ENCODE data around the gene BMP6. TPM values are rescaled to one million over a fixed set of nuclear protein-coding genes. Genes with fewer than 3 reads are reported as not detected.

The BMP6 gene
- total and polyA plus RNA-seq, 2 donors from 2014 or later, result 5.0 to 10.0 TPM

- no peaks in the 10 kb centered on the region for H3K27me3 ChIP-seq (ENCODE audit: control insufficient read depth, insufficient read depth, low read length)
- intact Hi-C loops (cut with DNase I), result no loop called here
- no peak for TF ChIP-seq CTCF (IDR thresholded peaks at IDR 0.05; ENCODE audit: borderline replicate concordance, extremely low read depth, insufficient read depth)
- FAIRE-seq (no peak), DNase-seq (no peak)
- no peak overlapping the region for H3K9ac ChIP-seq (ENCODE audit: low read length in 3 of 3)
- H3K27ac ChIP-seq (ENCODE audit: low read depth in 2 of 2, low read length in 2 of 2), result no peak overlapping the region
- H3K9me3 ChIP-seq (ENCODE audit: control insufficient read depth in 2 of 3, insufficient read depth in 1 of 3, low read length in 3 of 3), result no peaks in the 10 kb centered on the region
- H3K36me3 ChIP-seq (ENCODE audit: control insufficient read depth in 2 of 3, insufficient read depth in 3 of 3, low read length in 3 of 3), result no peaks in the 10 kb centered on the region
- H3K4me3 ChIP-seq (ENCODE audit: low read length in 3 of 3), result no peak overlapping the region
- H3K4me1 ChIP-seq (ENCODE audit: control insufficient read depth in 2 of 3, insufficient read depth in 2 of 3, low read depth in 1 of 3, low read length in 3 of 3), result no peaks in the 10 kb centered on the region
Measured at GRCh38 chr6:7836371-7837026, 110.6 kb downstream of the BMP6 start.

- no peaks in the 10 kb centered on the region for H3K9me3 ChIP-seq (ENCODE audit: control insufficient read depth in 2 of 3, insufficient read depth in 1 of 3, low read length in 3 of 3)
- no peak overlapping the region for H3K9ac ChIP-seq (ENCODE audit: low read length in 3 of 3)
- H3K36me3 ChIP-seq (ENCODE audit: control insufficient read depth in 2 of 3, insufficient read depth in 3 of 3, low read length in 3 of 3), result no peaks in the 10 kb centered on the region
- DNase-seq, result no peak
- intact Hi-C loops (cut with DNase I), result no loop called here
- H3K27me3 ChIP-seq (ENCODE audit: control insufficient read depth, insufficient read depth, low read length), result no peaks in the 10 kb centered on the region
- H3K4me1 ChIP-seq (ENCODE audit: control insufficient read depth in 2 of 3, insufficient read depth in 2 of 3, low read depth in 1 of 3, low read length in 3 of 3), result no peaks in the 10 kb centered on the region
- H3K4me3 ChIP-seq (ENCODE audit: low read length in 3 of 3), result no peak overlapping the region
- no peak for FAIRE-seq
- no peak for TF ChIP-seq CTCF (IDR thresholded peaks at IDR 0.05; ENCODE audit: borderline replicate concordance, extremely low read depth, insufficient read depth)
- no peak overlapping the region for H3K27ac ChIP-seq (ENCODE audit: low read depth in 2 of 2, low read length in 2 of 2)
Measured at GRCh38 chr6:7841781-7842468, 116.0 kb downstream of the BMP6 start.

GRCh38 chr6:7846966-7847818 is 121.3 kb downstream of the BMP6 start:
- intact Hi-C loops (cut with DNase I), result no loop called here

More at GRCh38 chr6:7846966-7847818, 121.3 kb downstream of the BMP6 start:
- DNase-seq (no peak), FAIRE-seq (no peak)
- Histone ChIP-seq H3K9me3 (ENCODE audit: control insufficient read depth in 2 of 3, insufficient read depth in 1 of 3, low read length in 3 of 3) (no peaks in the 10 kb centered on the region), H3K27ac (ENCODE audit: low read depth in 2 of 2, low read length in 2 of 2) (no peak overlapping the region), H3K4me1 (ENCODE audit: control insufficient read depth in 2 of 3, insufficient read depth in 2 of 3, low read depth in 1 of 3, low read length in 3 of 3) (no peaks in the 10 kb centered on the region), H3K9ac (ENCODE audit: low read length in 3 of 3) (no peak overlapping the region), H3K36me3 (ENCODE audit: control insufficient read depth in 2 of 3, insufficient read depth in 3 of 3, low read length in 3 of 3) (no peaks in the 10 kb centered on the region), H3K4me3 (ENCODE audit: low read length in 3 of 3) (no peak overlapping the region), H3K27me3 (ENCODE audit: control insufficient read depth, insufficient read depth, low read length) (no peaks in the 10 kb centered on the region)
- TF ChIP-seq CTCF (IDR thresholded peaks at IDR 0.05; ENCODE audit: borderline replicate concordance, extremely low read depth, insufficient read depth), result no peak
